ENCODE data around the gene NYNRIN.

The NYNRIN gene

DNA sequence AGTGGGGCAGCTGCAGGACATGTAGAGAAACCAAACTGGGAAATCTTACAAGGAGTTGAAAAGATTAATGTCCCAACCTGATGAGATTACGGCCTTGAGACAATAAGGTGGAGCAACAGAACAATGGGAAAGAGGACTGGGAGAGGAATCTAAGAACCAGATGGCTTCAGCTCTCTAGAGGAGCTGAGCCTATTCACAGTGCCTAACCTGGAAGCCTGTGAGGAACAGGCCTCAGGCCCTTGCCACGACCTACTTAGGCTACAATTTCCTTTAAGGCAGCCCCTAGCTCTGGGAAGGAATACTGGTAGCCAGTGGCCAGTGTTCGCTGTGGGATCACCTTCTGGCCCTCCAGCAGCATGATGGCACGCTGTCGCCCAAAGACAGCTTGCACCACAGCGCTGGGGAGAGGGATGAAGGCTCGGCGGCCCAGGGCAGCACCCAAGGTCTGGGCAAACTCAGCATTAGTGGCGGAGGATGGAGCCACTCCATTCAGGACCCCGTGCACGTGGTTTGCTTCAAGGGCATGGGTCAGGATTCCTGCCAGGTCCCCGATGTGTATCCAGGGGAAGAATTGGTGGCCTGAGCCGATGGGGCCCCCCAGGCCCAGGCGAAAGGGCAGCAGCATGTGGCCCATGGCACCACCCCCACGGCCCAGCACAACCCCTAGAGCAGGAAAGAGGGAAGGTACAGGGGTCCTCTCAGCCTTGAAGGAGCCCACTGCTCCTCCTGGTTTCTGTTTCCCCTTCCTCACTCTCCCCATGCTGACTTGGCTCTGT lies 41.2 kb downstream of the NYNRIN start:
- TF ChIP-seq, protein P1, sequence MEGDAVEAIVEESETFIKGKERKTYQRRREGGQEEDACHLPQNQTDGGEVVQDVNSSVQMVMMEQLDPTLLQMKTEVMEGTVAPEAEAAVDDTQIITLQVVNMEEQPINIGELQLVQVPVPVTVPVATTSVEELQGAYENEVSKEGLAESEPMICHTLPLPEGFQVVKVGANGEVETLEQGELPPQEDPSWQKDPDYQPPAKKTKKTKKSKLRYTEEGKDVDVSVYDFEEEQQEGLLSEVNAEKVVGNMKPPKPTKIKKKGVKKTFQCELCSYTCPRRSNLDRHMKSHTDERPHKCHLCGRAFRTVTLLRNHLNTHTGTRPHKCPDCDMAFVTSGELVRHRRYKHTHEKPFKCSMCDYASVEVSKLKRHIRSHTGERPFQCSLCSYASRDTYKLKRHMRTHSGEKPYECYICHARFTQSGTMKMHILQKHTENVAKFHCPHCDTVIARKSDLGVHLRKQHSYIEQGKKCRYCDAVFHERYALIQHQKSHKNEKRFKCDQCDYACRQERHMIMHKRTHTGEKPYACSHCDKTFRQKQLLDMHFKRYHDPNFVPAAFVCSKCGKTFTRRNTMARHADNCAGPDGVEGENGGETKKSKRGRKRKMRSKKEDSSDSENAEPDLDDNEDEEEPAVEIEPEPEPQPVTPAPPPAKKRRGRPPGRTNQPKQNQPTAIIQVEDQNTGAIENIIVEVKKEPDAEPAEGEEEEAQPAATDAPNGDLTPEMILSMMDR (IDR thresholded peaks at IDR 0.05): no peak
- Histone ChIP-seq H3K36me3 (peaks cover 37 to 61% (median 53%) of the 10 kb centered on the region in 3 donors), H3K9me3 (no peaks in the 10 kb centered on the region), H3K27me3 (no peaks in the 10 kb centered on the region), H3K4me1 (peaks cover 0 to 35% (median 21%) of the 10 kb centered on the region in 4 donors), H3K27ac (peak overlapping the region in 1 of 2 donors; percentile 13), H3K4me3 (no peak overlapping the region)
- DNase-seq: no peak
- intact Hi-C loops (cut with DNase I; ENCODE audit: low total_unique reads): loop anchor here (10.0 kb wide), 1 partner anchor 195 kb away; the partner anchor contains the start of gene TINF2

DNA sequence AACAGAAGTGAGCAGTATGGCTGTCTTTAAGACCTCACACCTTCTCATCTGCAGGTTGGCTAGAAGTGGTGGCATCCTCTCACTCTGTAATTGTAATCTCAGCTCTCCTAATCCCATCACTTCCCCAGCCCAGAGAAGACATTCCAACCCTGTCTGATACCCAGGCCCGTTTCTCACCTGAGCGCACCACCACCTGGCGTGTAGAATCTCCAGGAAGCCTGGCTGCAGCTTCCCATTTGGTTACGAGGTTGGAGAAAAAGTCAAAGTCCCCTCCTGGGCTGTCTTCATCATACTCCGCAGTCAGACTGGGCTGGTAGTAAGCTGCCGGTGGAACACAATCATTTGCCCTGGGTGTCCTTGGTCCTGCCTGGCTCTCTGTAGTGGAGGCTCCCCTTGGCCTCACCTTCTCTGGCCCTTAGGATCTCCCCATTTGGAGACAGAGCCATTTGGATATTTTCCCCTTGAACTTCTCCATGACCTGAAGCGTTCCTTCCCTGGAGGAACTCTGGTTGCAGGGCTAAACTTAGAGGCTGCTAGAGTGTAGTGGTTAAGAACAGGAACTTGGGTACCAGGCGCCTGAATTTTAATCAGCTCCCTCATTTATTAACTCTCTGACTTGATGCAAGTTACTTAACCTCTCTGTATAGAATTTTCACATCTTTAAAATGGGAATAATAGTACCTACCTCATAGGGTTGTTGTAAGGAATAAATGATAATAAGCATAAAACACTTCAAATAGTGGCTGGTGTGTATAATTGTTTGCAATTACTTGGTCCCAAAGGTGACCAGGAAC lies 42.0 kb downstream of the NYNRIN start:
- no peak for DNase-seq
- no peak overlapping the region for H3K4me3 ChIP-seq
- peaks cover 0 to 35% (median 21%) of the 10 kb centered on the region in 4 donors for H3K4me1 ChIP-seq
- H3K27ac ChIP-seq: peak overlapping the region in 1 of 2 donors; percentile 99
- peaks cover 34 to 53% (median 51%) of the 10 kb centered on the region in 3 donors for H3K36me3 ChIP-seq
- no peaks in the 10 kb centered on the region for H3K27me3 ChIP-seq
- H3K9me3 ChIP-seq: no peaks in the 10 kb centered on the region
- intact Hi-C loops (cut with DNase I; ENCODE audit: low total_unique reads): no loop called here
- TF ChIP-seq, protein P1 (IDR thresholded peaks at IDR 0.05): no peak

DNA sequence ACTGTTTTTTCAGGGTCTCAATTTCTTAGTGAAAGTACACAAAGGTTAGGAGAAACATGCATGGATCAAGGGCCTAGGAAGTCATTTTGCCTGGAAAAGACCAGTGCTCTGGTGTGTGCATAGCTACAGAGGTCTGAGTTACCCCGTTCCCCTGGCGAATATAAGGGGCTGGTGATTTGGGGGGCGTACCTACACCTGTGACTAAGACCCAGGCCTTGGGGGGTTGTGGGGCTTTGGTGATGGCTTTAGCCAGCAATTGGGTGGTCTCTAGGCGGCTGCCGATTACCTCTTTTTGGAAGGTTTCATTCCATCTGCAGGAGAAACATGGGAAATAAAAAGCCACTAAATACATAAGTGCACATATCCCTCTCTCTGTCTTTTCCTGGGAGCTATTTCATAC lies 42.7 kb downstream of the NYNRIN start:
- Histone ChIP-seq H3K27me3 (no peaks in the 10 kb centered on the region), H3K4me1 (peaks cover 0 to 32% (median 21%) of the 10 kb centered on the region in 4 donors), H3K4me3 (peak overlapping the region; percentile 69 to 90), H3K27ac (peak overlapping the region; percentile 99), H3K9me3 (no peaks in the 10 kb centered on the region), H3K36me3 (peaks cover 28 to 46% (median 44%) of the 10 kb centered on the region in 3 donors)
- TF ChIP-seq, protein P1 (IDR thresholded peaks at IDR 0.05): no peak
- intact Hi-C loops (cut with DNase I; ENCODE audit: low total_unique reads): no loop called here
- DNase-seq: no peak

DNA sequence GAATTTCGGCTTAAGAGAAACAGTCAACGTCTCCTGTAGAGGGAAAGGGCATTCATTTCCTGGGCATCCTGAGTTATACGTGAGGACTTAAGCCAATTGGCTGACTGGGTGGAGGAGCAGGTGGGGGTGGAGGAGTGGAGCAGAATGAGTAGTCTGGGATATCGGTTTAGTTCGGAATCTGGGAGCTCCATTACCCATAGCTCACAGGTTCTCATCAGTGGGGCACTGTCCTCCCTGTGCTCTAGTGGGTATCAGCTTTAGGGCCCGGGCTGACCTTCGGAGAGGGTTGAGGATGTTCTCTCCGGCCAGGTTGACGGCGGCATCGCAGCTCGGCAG lies 43.1 kb downstream of the NYNRIN start:
- H3K9me3 ChIP-seq: no peaks in the 10 kb centered on the region
- peaks cover 0 to 28% (median 20%) of the 10 kb centered on the region in 4 donors for H3K4me1 ChIP-seq
- peak overlapping the region; percentile 69 to 90 for H3K4me3 ChIP-seq
- no peak for DNase-seq
- intact Hi-C loops (cut with DNase I; ENCODE audit: low total_unique reads): no loop called here
- peaks cover 25 to 43% (median 42%) of the 10 kb centered on the region in 3 donors for H3K36me3 ChIP-seq
- H3K27ac ChIP-seq: peak overlapping the region; percentile 99
- TF ChIP-seq, protein P1 (IDR thresholded peaks at IDR 0.05): no peak
- no peaks in the 10 kb centered on the region for H3K27me3 ChIP-seq

DNA sequence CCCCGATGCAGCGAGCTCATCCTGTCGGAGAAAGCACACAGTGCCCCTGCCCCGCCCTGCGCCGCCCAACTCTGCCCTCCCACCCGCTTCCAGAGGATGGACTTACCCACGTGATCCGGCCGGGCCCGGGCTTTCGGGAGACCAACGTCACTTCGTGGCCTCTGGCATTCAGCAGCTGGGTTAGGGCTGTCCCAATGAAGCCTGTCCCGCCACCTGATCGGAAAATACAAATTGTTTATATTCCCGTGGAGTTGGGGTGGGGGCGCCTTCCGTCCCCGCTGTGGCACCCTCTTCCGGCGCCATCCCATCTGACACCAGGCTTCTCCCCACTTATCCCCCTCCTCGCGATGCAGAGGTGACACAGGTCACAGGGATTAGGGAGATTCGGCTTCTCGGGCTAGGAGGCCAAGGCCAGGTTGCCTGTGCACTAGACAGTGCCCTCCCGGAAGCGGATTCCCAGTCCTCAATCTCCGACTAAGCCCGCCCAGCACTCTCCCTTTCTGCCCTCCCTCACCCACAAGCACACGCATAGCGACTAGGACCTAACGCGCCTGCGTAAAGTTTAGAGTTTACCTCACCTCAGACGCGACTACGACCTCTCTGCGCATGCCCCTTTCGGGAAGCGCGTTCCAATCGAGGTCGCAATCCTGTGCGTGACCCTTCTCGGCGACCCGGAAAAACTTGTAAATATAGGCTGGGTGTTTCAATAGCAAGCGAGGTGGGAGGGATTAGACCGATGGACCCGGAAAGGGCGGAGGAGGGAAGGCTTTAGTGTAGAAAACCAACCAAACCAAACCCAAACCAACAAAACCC lies 43.6 kb downstream of the NYNRIN start, which contains the start of gene SDR39U1:
TSS of gene SDR39U1 (minus strand) at position 537 of the 813 bp plus-strand sequence. CDS start at position 530, 7 bp downstream.
- peak within 1 kb of the TSS; percentile 99 for H3K27ac ChIP-seq
- DNase-seq: peak; percentile 98 to 99
- intact Hi-C loops (cut with DNase I; ENCODE audit: low total_unique reads): no loop called here
- no peaks in the 10 kb centered on the region for H3K27me3 ChIP-seq
- H3K4me3 ChIP-seq: peak within 1 kb of the TSS; percentile 69 to 90
- TF ChIP-seq, protein P1 (IDR thresholded peaks at IDR 0.05): peak; percentile 6
- no peaks in the 10 kb centered on the region for H3K9me3 ChIP-seq
- peaks cover 20 to 37% (median 36%) of the 10 kb centered on the region in 3 donors for H3K36me3 ChIP-seq
- H3K4me1 ChIP-seq: peaks cover 0 to 22% (median 17%) of the 10 kb centered on the region in 4 donors

All from tibial artery (tissue), 4 donors.